IMR-90 (cell line): Measurements from ENCODE around the gene USH2A. TPM values are rescaled to one million over a fixed set of nuclear protein-coding genes. Genes with fewer than 3 reads are reported as not detected.

Experiments used
- ATAC-seq: fragments of 200-7000 bp; cut with Tn5 transposase; 2 replicates; pipeline ENCODE4 v1.9.1; 2020; ENCODE audit warnings: low read depth, mild to moderate bottlenecking, moderate library complexity
- BruUV-seq: library from RNA; stranded (reverse); fragments of 400-500 nt; replicated peaks from 2 replicates; lab custom pipeline; 2021; lab: Mats Ljungman, UMichigan
- CTCF ChIA-PET: fragments of 300-600 bp; formaldehyde crosslinking; extraction: SDS; loops from one replicate; lab custom pipeline; 2021; ENCODE audit warnings: antibody characterized with exemption; lab: Yijun Ruan, JAX
- POLR2A ChIA-PET: fragments of 300-600 bp; sonication (Branson Sonifier 250); formaldehyde crosslinking; loops from one replicate; lab custom pipeline; 2022; ENCODE audit warnings: antibody characterized with exemption; ENCODE audit not compliant: unreplicated experiment; lab: Charles Lee
- DNase-seq: peaks from one replicate; pipeline ENCODE4 v3.0.0; 2013
- H2AFZ ChIP-seq: replicated peaks from 2 replicates; pipeline ENCODE3; 2013; ENCODE audit warnings: low read length, mild to moderate bottlenecking; ENCODE audit not compliant: poor library complexity
- H2AK5ac ChIP-seq: 2 replicates; pipeline ENCODE4 v1.6.1; 2013; ENCODE audit warnings: low read depth, low read length, inconsistent platforms
- H2AK9ac ChIP-seq: replicated peaks from 2 replicates; pipeline ENCODE3; 2013; ENCODE audit warnings: mild to moderate bottlenecking, low read depth, low read length, moderate library complexity; ENCODE audit not compliant: poor library complexity
- H2BK120ac ChIP-seq: 2 replicates; pipeline ENCODE4 v1.6.1; 2013; ENCODE audit warnings: low read depth, low read length, inconsistent platforms
- H2BK15ac ChIP-seq: 3 replicates; pipeline ENCODE4 v1.6.1; 2013; ENCODE audit warnings: low read depth, low read length, inconsistent platforms
- H2BK20ac ChIP-seq: 2 replicates; pipeline ENCODE4 v1.6.1; 2013; ENCODE audit warnings: low read depth, mild to moderate bottlenecking, inconsistent platforms, low read length, moderate library complexity
- H2BK5ac ChIP-seq: 2 replicates; pipeline ENCODE4 v1.6.1; 2013; ENCODE audit warnings: mild to moderate bottlenecking, low read depth, low read length, inconsistent platforms; ENCODE audit not compliant: poor library complexity, severe bottlenecking
- H3K14ac ChIP-seq: replicated peaks from 2 replicates; pipeline ENCODE4 v1.6.1; 2013; ENCODE audit warnings: low read depth, low read length, inconsistent platforms
- H3K18ac ChIP-seq: 2 replicates; pipeline ENCODE4 v1.6.1; 2013; ENCODE audit warnings: low read depth, low read length, control low read depth
- H3K23ac ChIP-seq: 2 replicates; pipeline ENCODE4 v1.6.1; 2013; ENCODE audit warnings: low read depth, low read length, inconsistent platforms
- H3K27ac ChIP-seq: 2 replicates; pipeline ENCODE4 v1.5.1; 2013; ENCODE audit warnings: mild to moderate bottlenecking, control low read depth, low read length; ENCODE audit not compliant: insufficient read depth
- H3K27me3 ChIP-seq: 2 replicates; pipeline ENCODE4 v1.6.1; 2013; ENCODE audit warnings: low read length; ENCODE audit not compliant: control insufficient read depth, insufficient read depth
- H3K36me3 ChIP-seq: 2 replicates; pipeline ENCODE4 v1.6.1; 2013; ENCODE audit warnings: low read length, mixed read lengths; ENCODE audit not compliant: control insufficient read depth, insufficient read depth
- H3K4ac ChIP-seq: 2 replicates; pipeline ENCODE4 v1.6.1; 2013; ENCODE audit warnings: low read depth, low read length, inconsistent platforms
- H3K4me1 ChIP-seq: 2 replicates; pipeline ENCODE4 v1.6.1; 2013; ENCODE audit warnings: low read length, mixed read lengths; ENCODE audit not compliant: control insufficient read depth, insufficient read depth
- H3K4me2 ChIP-seq: 2 replicates; pipeline ENCODE4 v1.6.1; 2013; ENCODE audit warnings: low read depth, mild to moderate bottlenecking, control low read depth, low read length, moderate library complexity
- H3K4me3 ChIP-seq: 2 replicates; pipeline ENCODE4 v1.5.1; 2013; ENCODE audit warnings: low read depth, mild to moderate bottlenecking, control low read depth, low read length, moderate library complexity; ENCODE audit not compliant: insufficient read depth
- H3K56ac ChIP-seq: 2 replicates; pipeline ENCODE4 v1.6.1; 2013; ENCODE audit warnings: low read length, inconsistent platforms; ENCODE audit not compliant: insufficient read depth; ENCODE audit errors: extremely low read depth
- H3K79me1 ChIP-seq, 2 experiments: 2 replicates each; pipeline ENCODE4 v1.6.1; 2013; ENCODE audit warnings: low read length in 2 of 2, inconsistent platforms in 1 of 2, low read depth in 1 of 2
- H3K9ac ChIP-seq: 2 replicates; pipeline ENCODE4 v1.6.1; 2013; ENCODE audit warnings: low read depth, low read length, control low read depth
- H3K9me1 ChIP-seq: 2 replicates; pipeline ENCODE4 v1.6.1; 2013; ENCODE audit warnings: low read length, inconsistent platforms; ENCODE audit not compliant: insufficient read depth
- H3K9me3 ChIP-seq: 2 replicates; pipeline ENCODE4 v1.6.1; 2013; ENCODE audit warnings: low read length; ENCODE audit not compliant: control insufficient read depth, insufficient read depth
- H4K20me1 ChIP-seq: 2 replicates; pipeline ENCODE4 v1.6.1; 2013; ENCODE audit warnings: low read length, inconsistent platforms; ENCODE audit not compliant: insufficient read depth
- H4K5ac ChIP-seq: 2 replicates; pipeline ENCODE4 v1.6.1; 2013; ENCODE audit warnings: mild to moderate bottlenecking, low read depth, low read length, control low read depth
- H4K8ac ChIP-seq, 2 experiments: 2 replicates each; pipeline ENCODE4 v1.6.1; 2013; ENCODE audit warnings: low read depth in 2 of 2, low read length in 2 of 2, control low read depth in 1 of 2, inconsistent platforms in 1 of 2
- H4K91ac ChIP-seq: 2 replicates; pipeline ENCODE4 v1.6.1; 2013; ENCODE audit warnings: low read depth, low read length, inconsistent platforms; ENCODE audit not compliant: insufficient read depth
- BHLHE40 ChIP-seq: fragments of 150-350 bp; IDR thresholded peaks from 2 replicates; pipeline ENCODE4 v1.6.1; 2016; ENCODE audit warnings: mild to moderate bottlenecking, low read depth, low read length
- CEBPB ChIP-seq: IDR thresholded peaks from 2 replicates; pipeline ENCODE4 v1.6.1; 2012; ENCODE audit warnings: low read depth, low read length, improper control_type of control experiment
- CHD1 ChIP-seq: IDR thresholded peaks from 2 replicates; pipeline ENCODE4 v1.6.1; 2012; ENCODE audit warnings: low read depth, low read length, improper control_type of control experiment
- CTCF ChIP-seq: conservative IDR thresholded peaks from 2 replicates; pipeline ENCODE4 v1.5.1; 2012; ENCODE audit warnings: mild to moderate bottlenecking, low read depth, low read length, improper control_type of control experiment
- ELK1 ChIP-seq: fragments of 150-350 bp; IDR thresholded peaks from 2 replicates; pipeline ENCODE4 v1.6.1; 2016; ENCODE audit warnings: low read depth, mild to moderate bottlenecking, low read length, moderate library complexity, borderline replicate concordance
- FOS ChIP-seq: fragments of 150-350 bp; IDR thresholded peaks from 2 replicates; pipeline ENCODE4 v1.6.1; 2016; ENCODE audit warnings: low read depth, low read length
- MAFK ChIP-seq: IDR thresholded peaks from 2 replicates; pipeline ENCODE4 v1.6.1; 2012; ENCODE audit warnings: low read depth, low read length, improper control_type of control experiment
- MAZ ChIP-seq: IDR thresholded peaks from 2 replicates; pipeline ENCODE4 v1.6.1; 2012; ENCODE audit warnings: low read depth, mild to moderate bottlenecking, low read length, improper control_type of control experiment, moderate library complexity, borderline replicate concordance
- MXI1 ChIP-seq: IDR thresholded peaks from 2 replicates; pipeline ENCODE4 v1.6.1; 2012; ENCODE audit warnings: low read depth, mild to moderate bottlenecking, low read length, moderate library complexity, borderline replicate concordance
- NFE2L2 ChIP-seq: fragments of 150-350 bp; IDR thresholded peaks from 2 replicates; pipeline ENCODE4 v1.6.1; 2016; ENCODE audit warnings: low read depth, mild to moderate bottlenecking, low read length
- POLR2A ChIP-seq: IDR thresholded peaks from 2 replicates; pipeline ENCODE4 v1.6.1; 2012; ENCODE audit warnings: mild to moderate bottlenecking, low read depth, low read length
- RAD21 ChIP-seq: IDR thresholded peaks from 2 replicates; pipeline ENCODE4 v1.6.1; 2012; ENCODE audit warnings: low read length, improper control_type of control experiment
- RCOR1 ChIP-seq: IDR thresholded peaks from 2 replicates; pipeline ENCODE4 v1.6.1; 2012; ENCODE audit warnings: mild to moderate bottlenecking, low read length, improper control_type of control experiment; ENCODE audit not compliant: insufficient replicate concordance
- RFX5 ChIP-seq: IDR thresholded peaks from 2 replicates; pipeline ENCODE4 v1.8.0; 2012; ENCODE audit warnings: low read depth, mild to moderate bottlenecking, low read length, moderate library complexity
- SMC3 ChIP-seq: fragments of 150-350 bp; IDR thresholded peaks from 2 replicates; pipeline ENCODE4 v1.6.1; 2016; ENCODE audit warnings: low read depth, mild to moderate bottlenecking, antibody characterized with exemption, low read length, moderate library complexity
- WGBS, 2 experiments: methylation state at CpG; one replicate each; pipeline versions ENCODE4 v1.1.5 to v1.1.7; 2013; ENCODE audit warnings: missing lambda C conversion rate in 2 of 2; ENCODE audit not compliant: insufficient read length in 1 of 2; ENCODE audit errors: extremely low coverage in 2 of 2; 5-methylcytosine and 5-hydroxymethylcytosine counted together
- dilution Hi-C: fragments of 300-500 bp; cut with HindIII; formaldehyde crosslinking; loops from one replicate; pipeline ENCODE4 v1.14.3; 2018; ENCODE audit warnings: low sequenced_read_pairs; ENCODE audit not compliant: unreplicated experiment
- in situ Hi-C: fragments of 300-500 bp; cut with MboI; formaldehyde crosslinking; loops from 3 replicates; pipeline ENCODE4 v1.14.3; 2019; ENCODE audit warnings: low sequenced_read_pairs, inconsistent platforms, mixed read lengths
- intact Hi-C: fragments of 100-400 bp; cut with micrococcal nuclease; formaldehyde crosslinking; loops from 2 replicates; pipeline ENCODE4 v1.10.0; 2022
- polyA plus RNA-seq, 3 experiments: library from polyadenylated mRNA; depleted of rRNA; stranded (reverse); fragments of >200 nt; gene quantifications; 2 replicates each; pipeline ENCODE4 v1.2.3, GENCODE V29; 2012; ENCODE audit warnings: low replicate concordance in 1 of 3
- total RNA-seq: library from RNA; depleted of rRNA; stranded (reverse); fragments of >200 nt; gene quantifications from 2 replicates; pipeline ENCODE4 v1.2.3, GENCODE V29; 2012
- TF ChIP-seq, protein P1 (sequence below): fragments of 150-350 bp; IDR thresholded peaks from 2 replicates; pipeline ENCODE4 v1.6.1; 2017; ENCODE audit warnings: mild to moderate bottlenecking, antibody characterized with exemption, low read length, low read depth

The USH2A gene
- total and polyA plus RNA-seq, 2 of the 4 experiments (the other 2 are of a cell fraction), result under 0.01 to 0.02 TPM

DNA sequence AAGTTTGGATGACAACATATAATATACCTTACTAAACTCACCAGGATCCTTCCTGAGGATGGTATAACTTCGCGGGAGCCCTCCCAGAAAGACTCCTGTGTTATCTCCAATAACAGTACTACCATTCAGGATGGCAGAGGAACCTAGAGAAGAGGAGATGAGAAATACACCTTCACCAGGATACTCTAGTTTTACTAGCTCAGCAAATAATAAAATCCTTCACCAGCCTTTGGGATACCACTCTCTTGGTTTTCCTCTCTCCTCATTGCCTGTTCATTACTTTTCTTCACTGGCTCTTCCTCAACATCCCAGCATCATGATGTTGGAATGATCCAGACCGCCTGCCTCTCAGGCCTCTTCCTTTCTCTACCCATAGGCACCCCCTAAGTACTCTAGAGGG, 336.6 kb downstream of the USH2A start:
- CTCF ChIA-PET, result no interaction called here
- H2BK120ac ChIP-seq, result no peak overlapping the region
- in situ Hi-C loops, result no loop called here

More for the DNA sequence above, 336.6 kb downstream of the USH2A start:
- Histone ChIP-seq H3K79me1 (no peaks in the 10 kb centered on the region), H4K5ac (no peak overlapping the region), H2BK15ac (no peak overlapping the region), H3K18ac (no peak overlapping the region), H3K27me3 (no peaks in the 10 kb centered on the region), H3K23ac (no peak overlapping the region), H3K4ac (no peak overlapping the region), H2AK5ac (no peak overlapping the region), H2AK9ac (no peak overlapping the region), H4K8ac (no peak overlapping the region), H3K36me3 (no peaks in the 10 kb centered on the region), H3K9ac (no peak overlapping the region), H4K20me1 (no peaks in the 10 kb centered on the region), H3K9me3 (no peaks in the 10 kb centered on the region), H3K56ac (no peak overlapping the region), H3K4me3 (no peak overlapping the region), H2AFZ (no peak overlapping the region), H3K4me2 (no peak overlapping the region), H2BK5ac (no peak overlapping the region), H2BK20ac (no peak overlapping the region), H3K4me1 (no peaks in the 10 kb centered on the region), H3K9me1 (no peaks in the 10 kb centered on the region), H4K91ac (no peak overlapping the region), H3K14ac (no peak overlapping the region), H3K27ac (no peak overlapping the region)
- WGBS, 2 experiments, result no CpG with 5 or more reads among the region's 3 CpGs
- POLR2A ChIA-PET, result no interaction called here
- ATAC-seq (no peak), DNase-seq (no peak)
- BruUV-seq, result no TSS peak
- TF ChIP-seq SMC3, result no peak
- no peak for TF ChIP-seq CHD1
- TF ChIP-seq FOS, result no peak
- TF ChIP-seq RAD21, result no peak
- TF ChIP-seq MXI1, result no peak
- TF ChIP-seq CEBPB, result no peak
- TF ChIP-seq RCOR1, result no peak
- no peak for TF ChIP-seq ELK1
- TF ChIP-seq CTCF, result no peak
- TF ChIP-seq MAZ, result no peak
- no peak for TF ChIP-seq NFE2L2
- no peak for TF ChIP-seq RFX5
- no peak for TF ChIP-seq BHLHE40
- TF ChIP-seq MAFK, result no peak
- TF ChIP-seq, protein P1, sequence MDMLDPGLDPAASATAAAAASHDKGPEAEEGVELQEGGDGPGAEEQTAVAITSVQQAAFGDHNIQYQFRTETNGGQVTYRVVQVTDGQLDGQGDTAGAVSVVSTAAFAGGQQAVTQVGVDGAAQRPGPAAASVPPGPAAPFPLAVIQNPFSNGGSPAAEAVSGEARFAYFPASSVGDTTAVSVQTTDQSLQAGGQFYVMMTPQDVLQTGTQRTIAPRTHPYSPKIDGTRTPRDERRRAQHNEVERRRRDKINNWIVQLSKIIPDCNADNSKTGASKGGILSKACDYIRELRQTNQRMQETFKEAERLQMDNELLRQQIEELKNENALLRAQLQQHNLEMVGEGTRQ, result no peak
- TF ChIP-seq POLR2A, result no peak
- intact Hi-C loops, result no loop called here
- dilution Hi-C loops, result no loop called here
